GM20431 (cell line): ENCODE data around the gene SLC12A7.

ENCODE experiments used
- in situ Hi-C: fragments of 300-500 bp; cut with MseI, MboI; formaldehyde crosslinking; loops from one replicate; pipeline ENCODE4 v1.15.0; 2020; ENCODE audit warnings: low sequenced_read_pairs; ENCODE audit not compliant: unreplicated experiment

SLC12A7 gene

DNA sequence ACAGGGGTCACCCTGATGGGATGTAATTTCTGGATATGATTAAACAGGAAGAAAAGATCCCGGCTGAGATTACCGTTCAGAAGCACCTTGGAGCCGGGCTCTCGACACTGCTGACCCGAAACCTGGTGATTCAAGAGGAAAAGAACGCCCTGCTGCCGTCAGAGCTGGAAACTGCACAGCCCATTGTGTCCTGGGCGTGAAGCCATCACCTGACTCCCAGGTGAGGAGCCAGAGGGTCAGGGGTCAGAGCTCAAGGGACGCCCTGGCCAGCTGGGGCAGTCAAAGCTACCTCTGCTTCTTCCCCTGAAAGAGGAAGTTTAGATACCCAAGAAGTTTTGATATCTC, 17.8 kb upstream of the SLC12A7 start:
- in situ Hi-C loops = loop anchor here (25.0 kb wide), 1 partner anchor 192 kb away; no protein-coding TSS in a partner anchor

DNA sequence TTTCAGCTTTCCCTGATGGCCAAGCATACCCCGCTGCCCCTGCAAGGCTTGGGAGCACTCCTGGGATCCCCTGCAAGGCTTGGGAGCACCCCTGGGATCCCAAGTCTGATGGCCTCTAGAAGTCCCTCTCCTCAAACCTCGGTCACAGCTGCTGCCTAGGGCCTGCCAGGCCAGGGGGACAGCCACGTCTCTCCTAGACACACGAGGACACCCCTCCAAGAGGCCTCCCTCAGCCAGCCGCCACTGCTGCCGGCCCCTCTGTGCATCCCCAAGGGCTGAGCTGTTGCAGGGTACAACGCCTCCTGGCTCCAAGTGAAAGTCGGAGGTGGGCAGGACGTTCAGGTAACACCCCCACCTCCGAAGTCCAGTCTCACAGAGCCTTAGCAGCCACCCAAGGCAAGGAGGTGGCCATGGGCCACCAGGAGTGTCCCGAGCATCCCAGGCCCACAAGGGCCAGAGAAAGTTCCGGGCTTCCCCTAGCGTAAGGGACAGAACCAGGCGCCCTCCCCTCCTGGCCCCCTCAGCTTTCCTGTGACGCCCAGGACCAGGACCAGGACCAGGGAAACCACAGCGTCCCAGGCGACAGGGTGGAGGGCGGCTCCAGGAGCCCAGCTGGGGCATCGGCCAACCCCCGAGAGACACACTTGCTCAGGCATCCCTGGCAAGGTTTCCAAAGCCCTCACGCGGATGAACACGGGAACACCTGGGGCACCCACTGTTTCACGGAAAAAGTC, 17.3 kb upstream of the SLC12A7 start:
- in situ Hi-C loops = loop anchor here (25.0 kb wide), 1 partner anchor 192 kb away; no protein-coding TSS in a partner anchor

DNA sequence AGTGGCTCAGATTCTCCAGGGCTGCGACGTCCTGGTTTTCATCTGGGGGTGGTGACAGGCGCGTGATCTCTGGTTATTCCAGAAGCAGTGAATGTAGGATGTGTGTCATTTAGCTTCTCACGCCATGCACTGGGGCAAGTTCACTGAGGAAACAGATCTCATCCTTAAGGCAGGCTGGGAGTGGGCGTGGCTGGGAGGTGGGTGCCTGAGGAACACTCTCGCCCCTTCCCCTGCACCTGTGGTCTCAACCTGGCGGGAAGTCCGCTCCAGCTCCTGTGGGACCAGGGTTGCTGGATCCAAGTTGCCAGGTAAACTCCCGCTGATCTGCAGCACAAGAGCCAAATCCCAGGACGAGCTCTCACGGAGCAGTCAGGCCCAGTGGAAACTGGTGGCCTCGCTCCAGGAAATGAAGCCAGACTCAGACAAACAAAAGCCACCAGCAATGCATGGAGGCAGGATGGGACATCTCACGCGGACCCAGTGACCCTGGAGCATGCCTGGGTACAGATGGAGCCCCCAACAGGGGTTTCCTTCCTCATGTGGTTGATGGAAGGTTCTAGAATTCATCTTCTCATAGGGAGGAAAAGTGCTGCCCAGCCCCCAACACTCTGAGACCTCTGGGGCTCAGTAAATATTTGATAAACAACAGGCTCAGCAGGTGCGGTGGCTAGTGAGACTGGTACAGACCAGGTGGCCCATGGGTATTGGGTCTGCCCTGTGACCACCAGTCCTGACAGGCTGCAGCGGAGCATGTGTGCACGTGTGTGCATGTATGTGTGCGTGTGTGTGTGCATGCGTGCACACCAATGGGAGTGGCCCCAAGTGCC, 16.3 kb upstream of the SLC12A7 start:
- in situ Hi-C loops = loop anchor here (25.0 kb wide), 1 partner anchor 191 kb away; no protein-coding TSS in a partner anchor

DNA sequence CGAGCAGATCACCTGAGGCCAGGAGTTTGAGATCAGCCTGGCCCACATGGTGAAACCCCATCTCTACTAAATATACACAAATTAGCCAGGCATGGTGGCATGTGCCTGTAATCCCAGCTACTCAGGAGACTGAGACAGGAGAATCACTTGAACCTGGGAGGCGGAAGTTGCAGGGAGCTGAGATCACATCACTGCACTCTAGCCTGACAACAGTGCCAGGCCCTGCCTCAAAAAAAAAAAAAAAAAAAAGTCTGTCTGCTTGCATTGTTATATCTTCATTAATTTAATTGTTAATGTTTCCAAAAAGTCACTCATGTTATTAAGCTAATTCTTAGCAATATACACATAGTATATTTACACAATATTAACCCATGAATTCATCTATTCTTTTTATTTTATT, 13.8 kb upstream of the SLC12A7 start:
- in situ Hi-C loops = loop anchor here (25.0 kb wide), 1 partner anchor 188 kb away; no protein-coding TSS in a partner anchor

DNA sequence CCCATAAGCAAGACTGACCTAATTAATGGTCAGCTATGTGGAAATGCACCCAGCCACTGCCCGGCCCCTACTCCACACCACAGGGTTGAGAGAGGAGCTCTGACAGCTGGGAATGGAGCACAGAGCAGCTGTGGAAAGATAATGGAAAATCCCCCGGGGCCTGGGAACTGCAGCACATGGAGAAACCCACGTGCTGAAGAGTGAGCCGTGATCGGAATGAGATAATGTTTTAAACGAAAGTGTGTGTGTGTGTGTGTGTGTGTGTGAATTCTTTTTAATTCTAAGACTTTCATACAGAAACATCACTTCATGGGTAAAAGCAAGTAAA, 13.1 kb upstream of the SLC12A7 start:
- in situ Hi-C loops = loop anchor here (25.0 kb wide), 1 partner anchor 188 kb away; no protein-coding TSS in a partner anchor

DNA sequence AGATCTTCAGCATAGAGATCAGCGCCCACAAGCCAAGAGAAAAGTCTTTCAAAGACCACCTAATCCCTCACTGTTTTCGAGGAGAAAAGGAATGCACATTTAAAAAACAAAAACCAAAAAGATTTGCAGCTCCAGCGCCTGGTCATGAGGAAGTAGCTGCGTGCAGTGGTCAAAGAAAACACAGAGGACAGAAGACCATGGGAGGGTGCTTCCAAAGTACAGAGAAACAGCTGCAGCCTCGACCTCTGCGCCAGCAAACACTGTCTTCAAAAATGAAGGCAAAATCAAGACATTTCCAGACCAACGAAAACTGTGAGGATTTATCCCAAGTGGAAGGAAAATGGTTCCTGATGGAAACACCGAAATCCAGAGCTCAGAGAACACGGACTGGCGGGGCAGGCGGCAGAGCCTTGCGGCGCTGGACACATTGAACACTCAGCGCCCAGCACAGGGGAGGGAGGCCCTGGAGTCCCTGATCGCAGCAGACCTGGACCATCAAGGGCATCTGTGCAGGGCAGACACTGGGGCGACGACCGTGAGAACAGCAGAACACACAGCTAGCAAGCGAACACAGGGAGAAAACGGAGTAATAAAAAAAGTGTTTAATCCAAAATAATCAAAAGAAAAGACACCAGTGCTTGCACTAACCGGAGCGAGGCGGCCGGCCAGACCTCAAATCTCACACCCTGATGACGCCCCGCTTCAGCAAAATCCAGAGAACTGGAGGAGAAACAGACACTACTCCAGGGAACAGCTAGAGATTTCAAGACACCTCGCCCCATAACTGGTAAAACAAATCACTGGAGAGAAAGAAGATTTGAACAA, 12.6 kb upstream of the SLC12A7 start:
- in situ Hi-C loops = loop anchor here (25.0 kb wide), 1 partner anchor 187 kb away; no protein-coding TSS in a partner anchor

DNA sequence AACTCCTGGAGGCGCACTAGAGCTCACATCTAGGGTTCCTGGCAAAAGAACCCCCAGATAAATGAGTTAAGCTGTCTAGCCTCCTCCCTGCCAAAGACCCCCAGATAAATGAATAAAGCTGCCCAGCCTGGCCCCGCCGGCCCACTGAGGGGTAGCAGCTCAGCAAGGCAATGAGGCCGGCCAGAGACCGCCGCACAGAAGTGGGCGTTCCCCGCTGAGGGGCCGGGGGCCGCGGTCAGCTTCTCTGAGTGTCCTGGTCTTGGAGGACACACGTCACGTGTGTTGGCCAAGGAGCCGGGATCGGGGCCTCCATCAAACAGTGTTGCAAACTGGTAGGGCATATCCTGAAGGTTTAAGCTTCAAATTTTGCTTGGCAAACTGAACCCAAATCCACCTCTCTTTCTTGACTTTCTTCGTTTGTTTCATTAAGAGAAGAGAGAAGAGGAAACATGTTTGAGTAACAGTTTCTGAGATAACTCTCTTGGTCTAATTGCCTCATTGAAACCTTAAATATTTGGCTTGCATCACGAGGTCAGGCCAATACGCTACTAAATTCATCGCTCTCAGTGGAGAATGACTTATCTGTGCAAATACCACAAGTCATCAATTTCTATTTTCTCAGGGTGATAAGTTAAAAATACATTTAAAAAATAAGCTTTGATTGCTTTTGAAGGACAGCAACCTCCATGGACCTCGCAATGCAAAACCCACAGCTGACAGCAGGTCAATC, 11.7 kb upstream of the SLC12A7 start:
- in situ Hi-C loops = no loop called here

DNA sequence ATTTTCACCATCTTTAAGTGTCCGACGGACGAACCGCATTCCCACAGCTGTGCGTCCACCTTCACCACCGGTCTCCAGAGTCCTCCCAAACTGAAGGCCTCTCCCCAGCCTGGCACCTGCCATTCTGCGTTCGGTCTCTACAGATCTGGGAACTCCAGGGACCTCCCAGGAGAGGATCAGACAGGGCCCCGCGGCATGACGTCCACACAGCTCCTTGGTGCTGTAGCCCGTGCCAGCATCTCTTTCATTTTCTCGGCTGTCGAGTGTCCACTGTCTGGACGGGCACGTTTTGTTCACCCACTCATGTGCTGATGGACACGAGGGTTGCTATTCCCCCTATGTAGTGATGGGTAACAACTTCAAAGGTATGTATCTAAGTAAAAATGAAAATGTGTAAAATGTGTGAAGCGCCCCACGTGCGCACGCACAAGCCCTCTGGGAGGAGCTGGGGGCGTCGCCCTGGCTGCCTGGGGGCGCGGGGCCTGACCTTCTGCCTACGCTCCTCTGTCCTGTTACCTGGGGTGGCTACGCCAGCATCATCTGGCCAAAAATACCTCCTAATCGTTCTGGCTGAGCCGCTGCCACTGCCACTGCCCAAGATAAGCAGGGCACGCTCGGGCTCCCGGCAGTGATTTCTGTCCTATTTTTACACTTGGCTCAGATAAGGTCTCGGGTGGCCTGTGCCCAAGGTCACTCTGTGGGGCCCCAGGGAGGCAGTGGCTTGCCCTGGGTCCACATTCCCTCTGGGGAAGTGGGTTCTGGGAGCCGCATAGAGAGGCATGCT, 10.8 kb upstream of the SLC12A7 start:
- in situ Hi-C loops = no loop called here

DNA sequence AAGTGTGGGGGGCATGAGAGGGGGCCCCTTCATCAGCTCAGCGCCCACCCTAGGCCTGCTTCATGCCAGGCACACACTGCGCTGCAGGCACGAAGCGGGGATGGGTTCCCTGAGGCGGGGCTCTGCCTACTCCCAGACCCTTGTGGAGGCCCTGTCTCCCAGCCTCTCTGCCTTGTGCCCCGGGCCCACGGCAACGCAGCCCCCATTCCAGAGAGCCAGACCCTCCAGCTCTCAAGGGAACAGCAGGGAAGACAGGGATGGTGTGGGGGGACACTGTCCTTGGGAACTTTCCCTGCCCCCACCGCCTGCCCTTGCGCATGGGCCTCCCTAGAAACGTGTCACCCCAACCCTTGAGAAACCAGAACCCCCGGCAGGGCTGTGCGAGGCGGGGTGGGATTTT, 10.0 kb upstream of the SLC12A7 start:
- in situ Hi-C loops = no loop called here

DNA sequence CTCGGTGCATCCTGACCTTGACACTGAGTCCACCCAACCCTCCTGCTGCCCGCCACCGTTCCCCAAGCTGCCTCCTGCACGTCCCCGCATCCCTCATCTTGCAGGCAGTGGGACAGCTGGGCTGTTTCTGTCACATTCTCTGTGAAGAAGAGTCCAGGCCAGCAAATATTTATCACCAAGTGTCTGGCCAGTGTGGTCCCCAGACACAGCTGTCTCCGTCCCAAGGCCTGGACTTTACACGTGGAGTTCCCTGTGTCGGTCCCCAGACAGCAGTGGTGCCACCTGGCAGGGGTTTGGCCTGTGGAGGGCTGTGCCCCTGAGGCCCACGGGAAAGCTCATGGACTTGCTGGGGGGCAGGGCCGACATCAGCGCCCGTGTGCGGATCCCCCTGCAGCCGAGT, 9.2 kb upstream of the SLC12A7 start:
- in situ Hi-C loops = no loop called here

DNA sequence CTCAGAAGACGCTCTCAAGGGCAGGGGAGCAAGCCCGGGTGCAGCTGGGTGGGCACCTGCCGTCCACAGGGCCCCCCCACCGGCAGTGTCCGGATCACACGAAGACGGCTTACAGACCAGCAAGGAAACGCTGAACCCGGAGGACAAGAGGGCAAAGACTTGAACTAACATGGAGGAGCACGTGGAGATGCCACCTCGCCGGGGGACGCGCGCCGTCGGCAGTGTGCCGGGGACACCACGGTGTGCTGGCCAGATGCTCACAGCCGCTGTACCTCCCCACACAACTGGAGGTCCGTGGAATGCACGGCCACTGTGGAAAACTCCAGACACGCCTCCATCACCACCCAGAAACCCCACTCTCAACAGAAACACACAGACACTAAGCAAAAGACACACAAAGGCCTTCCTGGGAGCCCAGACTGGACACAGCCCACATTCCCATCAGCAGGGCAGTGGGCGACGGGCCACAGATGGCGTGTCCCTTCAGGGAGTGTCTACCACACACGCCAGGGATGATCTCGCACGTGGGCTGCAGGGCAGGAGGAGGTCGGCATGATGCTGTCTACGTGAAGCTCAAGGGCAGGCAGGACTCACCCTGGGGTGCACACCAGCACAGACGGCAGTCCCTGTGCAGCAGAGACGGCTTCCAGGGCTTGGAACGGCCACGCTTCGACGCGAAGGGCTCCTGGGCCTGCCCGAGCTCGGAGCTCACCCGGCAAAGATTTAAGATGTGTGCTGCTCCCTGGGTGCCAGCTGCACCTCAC, 8.6 kb upstream of the SLC12A7 start:
- in situ Hi-C loops = no loop called here

DNA sequence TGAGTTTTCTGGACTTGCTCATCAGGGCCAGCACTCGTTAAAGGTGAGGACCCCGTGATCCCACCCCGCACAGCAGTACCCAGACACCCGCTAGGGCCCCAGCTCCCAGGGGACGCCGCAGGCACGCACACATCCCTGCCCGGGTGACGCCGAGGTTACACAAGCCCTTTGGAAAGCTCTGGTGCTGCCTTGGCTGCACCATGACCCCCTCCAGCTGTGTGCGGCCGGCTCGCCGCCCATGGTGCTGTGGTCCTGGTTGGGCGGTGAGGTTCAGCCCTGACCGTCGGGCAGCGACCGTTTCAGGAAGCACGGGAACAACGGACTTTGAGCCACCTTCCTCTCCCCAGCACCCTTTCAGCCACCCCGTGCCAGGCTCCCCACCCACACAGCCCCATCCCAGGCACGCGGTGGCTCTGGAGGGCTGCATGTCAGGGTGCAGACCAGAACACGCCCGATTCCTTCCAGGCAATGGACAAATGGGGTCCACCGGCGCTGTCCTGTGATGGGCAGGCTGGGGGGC, 7.5 kb upstream of the SLC12A7 start:
- in situ Hi-C loops = no loop called here

DNA sequence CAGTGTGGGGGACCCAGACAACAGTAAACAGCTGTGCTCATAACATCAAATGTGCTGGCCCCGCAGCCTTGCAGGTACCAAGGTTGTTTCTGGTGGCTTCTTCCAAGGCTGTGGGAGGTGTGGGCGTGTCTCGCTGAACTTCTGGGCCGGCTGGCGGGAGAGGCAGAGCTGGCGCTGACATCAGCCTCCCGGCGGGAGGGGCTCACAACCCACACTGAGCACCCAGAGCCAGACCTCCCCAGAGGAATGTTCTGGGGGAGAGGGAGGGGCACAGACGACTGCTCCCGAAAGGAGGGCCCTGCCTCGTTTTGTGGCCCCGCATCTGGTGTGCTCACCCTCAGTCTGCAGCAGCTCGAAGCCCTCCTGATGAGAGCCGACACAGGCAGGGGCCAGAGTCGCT, 6.9 kb upstream of the SLC12A7 start:
- in situ Hi-C loops = no loop called here

DNA sequence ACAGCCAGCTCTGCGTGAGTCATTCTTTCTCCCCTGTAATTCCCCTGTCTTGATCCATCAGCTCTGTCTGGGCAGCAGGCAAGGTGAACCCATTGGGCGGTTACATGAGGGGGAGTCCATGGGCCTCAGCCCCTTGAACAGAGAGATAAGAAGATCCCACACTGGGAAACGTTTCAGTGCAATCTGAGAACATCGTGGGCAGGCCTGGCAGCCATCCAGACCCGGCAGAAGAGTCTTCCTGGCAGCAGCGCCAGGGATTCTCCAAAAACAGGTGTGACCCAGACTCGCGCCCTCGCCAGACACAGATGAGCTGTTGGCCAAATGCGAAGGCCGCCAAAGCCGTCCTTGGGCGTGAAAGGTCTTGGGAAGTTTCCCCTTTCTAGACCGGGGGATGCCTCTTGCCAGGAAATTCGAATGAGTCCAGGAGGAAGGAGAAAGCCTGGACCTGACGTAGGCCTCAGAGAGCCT, 6.4 kb upstream of the SLC12A7 start:
- in situ Hi-C loops = no loop called here

DNA sequence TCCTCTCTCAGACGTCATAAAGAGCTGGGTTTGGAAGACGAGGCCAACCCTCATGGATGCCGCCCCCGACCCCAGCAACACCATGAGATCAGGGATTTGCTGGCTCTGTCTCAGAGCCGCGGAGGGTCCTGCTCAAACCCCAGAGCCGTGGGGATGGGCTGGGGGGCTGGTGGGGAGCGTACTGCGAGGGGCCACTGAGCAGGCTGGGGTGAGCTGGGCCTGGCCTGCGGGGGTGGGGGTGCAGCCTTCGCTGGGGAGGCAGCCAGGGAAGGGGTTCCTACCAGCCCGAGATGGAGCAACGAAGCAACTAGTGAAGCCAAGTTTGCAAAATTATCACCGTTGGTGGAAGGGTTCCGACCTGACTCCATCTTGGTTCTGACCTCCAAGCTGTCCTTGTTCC, 5.1 kb upstream of the SLC12A7 start:
- in situ Hi-C loops = no loop called here

DNA sequence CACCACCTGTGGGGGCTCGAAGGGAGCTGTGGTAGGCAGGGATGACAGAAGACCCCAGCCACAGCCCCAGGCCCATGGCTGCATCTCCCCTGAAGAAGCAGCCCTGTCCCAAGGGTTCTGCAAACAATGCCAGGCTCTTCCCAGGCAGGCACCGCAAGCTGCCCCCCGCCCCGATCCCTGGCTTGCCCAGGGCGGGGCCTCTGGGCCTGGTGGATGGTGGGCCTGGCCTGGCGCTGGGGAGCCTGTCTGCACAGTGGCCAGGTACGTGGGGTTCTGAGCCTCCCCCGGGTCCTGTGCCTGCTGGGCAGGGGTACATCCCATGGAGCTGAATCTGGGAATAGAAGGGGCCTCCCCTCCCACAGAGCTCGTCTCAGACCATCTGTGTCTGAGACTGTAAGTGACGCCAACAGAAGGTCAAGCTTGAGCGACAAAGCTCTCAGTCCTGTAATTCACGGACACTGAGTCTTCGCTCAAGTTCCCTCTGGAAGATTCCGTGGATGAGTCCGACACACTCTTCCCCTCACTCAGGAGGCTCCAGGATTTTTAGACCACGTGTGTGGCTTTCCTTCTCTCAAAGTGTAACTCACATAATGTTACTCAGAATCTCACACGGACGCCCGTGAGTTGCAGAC, 4.4 kb upstream of the SLC12A7 start:
- in situ Hi-C loops = no loop called here

DNA sequence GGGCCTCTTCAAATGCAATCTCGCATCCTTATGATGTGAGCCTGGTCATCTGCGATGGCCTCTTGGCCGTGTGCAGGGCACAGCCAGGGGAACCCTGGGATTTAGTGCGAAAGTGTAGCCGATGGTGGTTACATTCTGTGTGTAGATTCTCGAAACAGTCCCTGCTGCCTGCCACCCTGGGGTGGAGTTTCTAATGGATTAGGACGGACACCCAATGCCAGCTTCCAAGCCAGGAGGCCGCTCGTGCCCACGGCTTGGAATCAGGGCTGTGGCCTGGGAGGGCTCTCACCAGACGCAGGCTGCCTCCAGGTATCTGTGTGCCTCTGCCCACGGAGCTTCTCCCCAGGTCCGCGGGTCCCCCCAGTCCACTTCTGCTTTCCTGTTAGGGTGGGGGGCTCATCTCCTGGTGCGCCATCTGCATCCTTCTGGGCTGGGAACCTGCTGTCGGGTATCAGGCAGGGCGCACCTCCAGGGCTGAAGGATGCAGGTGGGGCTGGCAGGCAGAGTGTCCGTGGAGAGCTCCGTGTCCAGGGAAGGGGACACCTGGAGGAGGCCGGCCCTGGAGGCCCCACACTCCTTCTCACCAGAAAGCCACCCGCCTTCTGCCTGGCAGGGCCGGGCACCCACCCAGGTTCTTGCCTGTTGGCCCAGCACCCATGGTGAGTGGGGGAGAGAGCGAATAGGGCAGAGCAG, 3.4 kb upstream of the SLC12A7 start:
- in situ Hi-C loops = no loop called here
